ENCODE measurements around the gene ACOX3.

The ACOX3 gene

GRCh38 chr4:8472689-8473197, 32.2 kb upstream of the ACOX3 start:
- Histone ChIP-seq H3K4me1 (ENCODE audit: low read depth, poor library complexity, severe bottlenecking) (no peaks in the 10 kb centered on the region), H3K4me2 (no peak overlapping the region), H3K36me3 (ENCODE audit: insufficient read depth) (no peaks in the 10 kb centered on the region), H3K4me3 (IDR thresholded peaks at IDR 0.05; ENCODE audit: insufficient read depth, low read depth, low read length) (no peak overlapping the region), H3K27me3 (ENCODE audit: insufficient read depth, low read depth) (no peaks in the 10 kb centered on the region), H4K20me1 (ENCODE audit: insufficient read depth) (no peaks in the 10 kb centered on the region), H3K9ac (no peak overlapping the region), H2AFZ (ENCODE audit: low read depth) (no peak overlapping the region), H3K27ac (no peak overlapping the region), H3K79me2 (ENCODE audit: insufficient read depth, low read depth) (no peaks in the 10 kb centered on the region)
- no peak for TF ChIP-seq CTCF (conservative IDR thresholded peaks at IDR 0.05; ENCODE audit: low read depth, low read length)

- no peaks in the 10 kb centered on the region for H3K36me3 ChIP-seq (ENCODE audit: insufficient read depth)
- no peak overlapping the region for H2AFZ ChIP-seq (ENCODE audit: low read depth)
- no peaks in the 10 kb centered on the region for H3K4me1 ChIP-seq (ENCODE audit: low read depth, poor library complexity, severe bottlenecking)
- no peaks in the 10 kb centered on the region for H4K20me1 ChIP-seq (ENCODE audit: insufficient read depth)
- H3K27me3 ChIP-seq (ENCODE audit: insufficient read depth, low read depth), result no peaks in the 10 kb centered on the region
- H3K9ac ChIP-seq, result no peak overlapping the region
- no peak for TF ChIP-seq CTCF (conservative IDR thresholded peaks at IDR 0.05; ENCODE audit: low read depth, low read length)
- no peak overlapping the region for H3K4me2 ChIP-seq
- H3K27ac ChIP-seq, result no peak overlapping the region
- no peak overlapping the region for H3K4me3 ChIP-seq (IDR thresholded peaks at IDR 0.05; ENCODE audit: insufficient read depth, low read depth, low read length)
- no peaks in the 10 kb centered on the region for H3K79me2 ChIP-seq (ENCODE audit: insufficient read depth, low read depth)
Measured at GRCh38 chr4:8472158-8472688, 31.7 kb upstream of the ACOX3 start.

- H3K4me1 ChIP-seq (ENCODE audit: low read depth, poor library complexity, severe bottlenecking), result no peaks in the 10 kb centered on the region
- H3K9ac ChIP-seq, result no peak overlapping the region
- H3K79me2 ChIP-seq (ENCODE audit: insufficient read depth, low read depth), result no peaks in the 10 kb centered on the region
- no peaks in the 10 kb centered on the region for H4K20me1 ChIP-seq (ENCODE audit: insufficient read depth)
- no peaks in the 10 kb centered on the region for H3K27me3 ChIP-seq (ENCODE audit: insufficient read depth, low read depth)
- no peak for TF ChIP-seq CTCF (conservative IDR thresholded peaks at IDR 0.05; ENCODE audit: low read depth, low read length)
- no peak overlapping the region for H3K4me3 ChIP-seq (IDR thresholded peaks at IDR 0.05; ENCODE audit: insufficient read depth, low read depth, low read length)
- H3K27ac ChIP-seq, result no peak overlapping the region
- H3K36me3 ChIP-seq (ENCODE audit: insufficient read depth), result no peaks in the 10 kb centered on the region
- no peak overlapping the region for H3K4me2 ChIP-seq
- H2AFZ ChIP-seq (ENCODE audit: low read depth), result no peak overlapping the region
Measured at GRCh38 chr4:8471211-8471875, 30.8 kb upstream of the ACOX3 start.

GRCh38 chr4:8470451-8471024, 30.0 kb upstream of the ACOX3 start:
- no peaks in the 10 kb centered on the region for H3K36me3 ChIP-seq (ENCODE audit: insufficient read depth)
- no peak overlapping the region for H3K27ac ChIP-seq
- H4K20me1 ChIP-seq (ENCODE audit: insufficient read depth), result no peaks in the 10 kb centered on the region
- no peak overlapping the region for H3K4me2 ChIP-seq
- no peaks in the 10 kb centered on the region for H3K4me1 ChIP-seq (ENCODE audit: low read depth, poor library complexity, severe bottlenecking)
- no peak for TF ChIP-seq CTCF (conservative IDR thresholded peaks at IDR 0.05; ENCODE audit: low read depth, low read length)
- H3K79me2 ChIP-seq (ENCODE audit: insufficient read depth, low read depth), result no peaks in the 10 kb centered on the region
- no peaks in the 10 kb centered on the region for H3K27me3 ChIP-seq (ENCODE audit: insufficient read depth, low read depth)
- no peak overlapping the region for H3K4me3 ChIP-seq (IDR thresholded peaks at IDR 0.05; ENCODE audit: insufficient read depth, low read depth, low read length)
- H2AFZ ChIP-seq (ENCODE audit: low read depth), result no peak overlapping the region
- no peak overlapping the region for H3K9ac ChIP-seq

All from KMS-11 (cell line).